Activated naive CD8-positive, alpha-beta T cell treated with anti-CD3 and anti-CD28 coated beads for 36 hours (primary cell): Measurements from ENCODE around the gene ROR1. TPM values are rescaled to one million over a fixed set of nuclear protein-coding genes. Genes with fewer than 3 reads are reported as not detected.

Experiments used
- DNase-seq: peaks from one replicate; pipeline ENCODE4 v3.0.0; 2021
- H3K27ac Mint-ChIP-seq: one replicate; pipeline ENCODE4 v1.8.0; 2022; ENCODE audit warnings: mild to moderate bottlenecking, moderate library complexity, mixed read lengths
- H3K27me3 Mint-ChIP-seq: one replicate; pipeline ENCODE4 v1.8.0; 2022; ENCODE audit warnings: mild to moderate bottlenecking, mixed read lengths
- H3K36me3 Mint-ChIP-seq: one replicate; pipeline ENCODE4 v1.8.0; 2021; ENCODE audit warnings: mild to moderate bottlenecking, mixed read lengths
- H3K4me1 Mint-ChIP-seq: one replicate; pipeline ENCODE4 v1.8.0; 2021; ENCODE audit warnings: mixed read lengths
- H3K4me3 Mint-ChIP-seq: one replicate; pipeline ENCODE4 v1.8.0; 2022; ENCODE audit warnings: mild to moderate bottlenecking, moderate library complexity, mixed read lengths
- H3K9me3 Mint-ChIP-seq: one replicate; pipeline ENCODE4 v1.8.0; 2022; ENCODE audit warnings: mixed read lengths
- total RNA-seq, 2 experiments: library from RNA; stranded (reverse); gene quantifications; one replicate each; pipeline ENCODE4 v1.2.3, GENCODE V29; 2021

Gene ROR1
- total RNA-seq, 2 experiments from 2014 or later: not detected

GRCh38 chr1:63863145-63863544 is 89.3 kb downstream of the ROR1 start:
- DNase-seq: no peak
- Mint-ChIP-seq H3K27me3 (no peaks in the 10 kb centered on the region), H3K9me3 (no peaks in the 10 kb centered on the region), H3K36me3 (no peaks in the 10 kb centered on the region), H3K4me1 (no peaks in the 10 kb centered on the region), H3K4me3 (no peak overlapping the region), H3K27ac (no peak overlapping the region)

GRCh38 chr1:63864224-63864641 is 90.4 kb downstream of the ROR1 start:
- Mint-ChIP-seq H3K36me3 (no peaks in the 10 kb centered on the region), H3K4me3 (no peak overlapping the region), H3K4me1 (no peaks in the 10 kb centered on the region), H3K27me3 (no peaks in the 10 kb centered on the region), H3K27ac (no peak overlapping the region), H3K9me3 (no peaks in the 10 kb centered on the region)
- no peak for DNase-seq

DNA sequence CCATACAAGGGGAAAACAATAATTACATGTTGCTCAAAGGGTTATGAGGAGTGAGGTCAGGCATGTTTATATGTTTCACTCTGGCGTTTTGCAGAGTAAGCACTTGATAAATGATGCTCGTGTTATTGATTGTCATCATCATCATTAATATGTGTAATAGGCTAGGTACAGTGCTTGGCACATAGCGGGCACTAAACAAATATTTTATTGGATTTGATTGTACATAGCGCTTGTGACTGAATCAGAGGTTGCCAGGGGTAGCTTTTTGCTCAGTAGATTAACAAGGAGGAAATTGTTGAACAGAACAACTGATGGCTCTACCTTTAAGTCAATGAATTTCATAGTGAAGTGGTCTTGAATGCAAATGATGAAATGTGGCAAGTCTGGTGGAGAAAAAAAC is 91.7 kb downstream of the ROR1 start:
- DNase-seq: no peak
- Mint-ChIP-seq H3K27ac (no peak overlapping the region), H3K36me3 (no peaks in the 10 kb centered on the region), H3K4me3 (no peak overlapping the region), H3K27me3 (no peaks in the 10 kb centered on the region), H3K4me1 (no peaks in the 10 kb centered on the region), H3K9me3 (no peaks in the 10 kb centered on the region)

DNA sequence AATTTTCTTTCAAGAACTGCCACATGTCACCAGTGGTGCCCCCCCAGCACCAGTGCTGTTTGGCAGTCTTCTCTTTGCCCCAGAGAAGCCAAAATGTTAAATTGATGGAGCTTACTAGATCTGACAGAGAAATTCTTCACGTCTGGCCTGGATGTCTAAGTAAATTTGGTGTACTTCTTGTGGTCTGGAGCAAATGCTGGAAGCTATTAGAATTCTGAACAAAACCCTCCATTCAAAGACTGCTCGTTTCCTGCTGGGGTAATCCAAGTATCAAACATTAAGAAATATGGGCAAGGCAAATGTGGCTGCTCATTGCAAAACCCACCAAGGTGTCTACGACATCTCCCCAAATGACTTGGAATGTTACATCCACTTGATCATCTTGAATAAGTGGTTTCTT is 92.3 kb downstream of the ROR1 start:
- no peak overlapping the region for H3K27ac Mint-ChIP-seq
- H3K27me3 Mint-ChIP-seq: no peaks in the 10 kb centered on the region
- no peak for DNase-seq

GRCh38 chr1:63867429-63868176 is 93.8 kb downstream of the ROR1 start:
- no peak overlapping the region for H3K27ac Mint-ChIP-seq
- no peak overlapping the region for H3K4me3 Mint-ChIP-seq
- no peaks in the 10 kb centered on the region for H3K36me3 Mint-ChIP-seq
- H3K9me3 Mint-ChIP-seq: no peaks in the 10 kb centered on the region
- H3K27me3 Mint-ChIP-seq: no peaks in the 10 kb centered on the region
- H3K4me1 Mint-ChIP-seq: no peaks in the 10 kb centered on the region
- DNase-seq: no peak

More for the DNA sequence above, 92.3 kb downstream of the ROR1 start:
- H3K36me3 Mint-ChIP-seq: no peaks in the 10 kb centered on the region
- H3K4me1 Mint-ChIP-seq: no peaks in the 10 kb centered on the region
- no peak overlapping the region for H3K4me3 Mint-ChIP-seq
- H3K9me3 Mint-ChIP-seq: no peaks in the 10 kb centered on the region

DNA sequence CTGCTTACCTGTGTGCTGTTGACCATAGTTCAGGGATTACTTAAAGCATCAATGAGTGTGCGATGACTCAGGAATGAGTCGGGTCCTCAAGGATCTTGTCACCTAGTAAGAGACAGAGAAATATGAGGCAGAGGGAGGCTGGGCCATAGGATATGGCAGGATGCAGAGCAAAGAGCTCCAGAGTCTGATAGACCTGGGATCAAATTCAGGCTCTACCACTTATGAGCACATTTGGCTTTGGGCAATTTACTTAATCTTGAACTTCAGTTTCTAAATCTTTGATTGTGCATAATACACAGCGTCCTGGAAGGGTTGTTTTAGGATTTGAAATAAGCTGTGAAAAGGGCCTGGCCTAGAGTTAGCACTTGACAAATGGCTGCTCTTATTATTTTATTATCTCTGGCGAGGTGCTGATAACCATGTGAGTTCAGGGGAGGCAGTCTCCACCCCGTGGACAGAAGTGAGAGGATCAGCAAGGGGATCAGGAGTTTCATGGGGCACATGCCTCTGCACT is 94.5 kb downstream of the ROR1 start:
- no peak overlapping the region for H3K4me3 Mint-ChIP-seq
- no peak for DNase-seq
- no peaks in the 10 kb centered on the region for H3K27me3 Mint-ChIP-seq
- H3K4me1 Mint-ChIP-seq: no peaks in the 10 kb centered on the region
- H3K36me3 Mint-ChIP-seq: no peaks in the 10 kb centered on the region
- no peaks in the 10 kb centered on the region for H3K9me3 Mint-ChIP-seq
- no peak overlapping the region for H3K27ac Mint-ChIP-seq

DNA sequence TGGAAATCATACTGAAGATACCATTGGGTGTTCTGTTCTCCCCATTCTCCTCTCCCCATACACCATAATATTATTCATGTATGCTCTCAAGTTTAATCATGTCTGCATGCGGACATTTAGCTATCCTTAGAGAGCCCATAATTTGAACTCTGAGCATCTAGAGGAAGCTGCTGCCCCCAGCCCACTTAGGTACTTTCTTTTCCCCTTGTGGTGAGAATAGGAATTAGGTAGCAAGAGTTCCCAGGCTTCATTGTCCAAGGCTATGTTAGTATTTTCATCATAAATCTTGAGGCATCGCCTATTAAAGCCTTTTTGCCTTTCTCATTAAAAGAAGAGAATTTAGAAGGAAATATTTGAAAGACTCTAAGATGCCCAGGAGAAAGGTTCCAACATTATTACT is 96.3 kb downstream of the ROR1 start:
- no peaks in the 10 kb centered on the region for H3K4me1 Mint-ChIP-seq
- no peak for DNase-seq
- H3K9me3 Mint-ChIP-seq: no peaks in the 10 kb centered on the region
- no peak overlapping the region for H3K27ac Mint-ChIP-seq
- H3K4me3 Mint-ChIP-seq: no peak overlapping the region
- no peaks in the 10 kb centered on the region for H3K36me3 Mint-ChIP-seq
- no peaks in the 10 kb centered on the region for H3K27me3 Mint-ChIP-seq

GRCh38 chr1:63871463-63871862 is 97.6 kb downstream of the ROR1 start:
- no peaks in the 10 kb centered on the region for H3K27me3 Mint-ChIP-seq
- no peaks in the 10 kb centered on the region for H3K4me1 Mint-ChIP-seq
- no peaks in the 10 kb centered on the region for H3K36me3 Mint-ChIP-seq
- no peak for DNase-seq
- no peaks in the 10 kb centered on the region for H3K9me3 Mint-ChIP-seq
- H3K4me3 Mint-ChIP-seq: no peak overlapping the region
- no peak overlapping the region for H3K27ac Mint-ChIP-seq

DNA sequence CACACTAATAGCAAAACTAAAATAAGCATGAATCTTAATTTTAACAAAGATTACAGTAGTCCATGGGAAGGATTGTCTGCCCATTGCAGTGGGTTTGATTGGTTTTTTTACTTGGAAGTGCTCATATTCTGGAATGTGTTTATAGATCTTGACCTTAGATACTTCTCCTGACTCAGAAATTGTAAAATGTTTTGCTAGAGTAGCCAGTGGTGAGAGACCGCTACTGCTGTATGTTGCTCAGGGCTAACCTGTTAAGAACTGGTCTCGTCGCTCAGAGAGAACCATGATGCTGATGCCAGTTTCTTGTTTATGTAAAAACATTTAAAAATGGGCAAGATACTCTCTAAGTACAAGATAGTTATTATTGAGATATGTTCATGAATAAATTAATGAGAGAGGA is 99.9 kb downstream of the ROR1 start:
- DNase-seq: no peak
- no peak overlapping the region for H3K4me3 Mint-ChIP-seq
- H3K27ac Mint-ChIP-seq: no peak overlapping the region
- no peaks in the 10 kb centered on the region for H3K27me3 Mint-ChIP-seq
- H3K9me3 Mint-ChIP-seq: no peaks in the 10 kb centered on the region
- H3K36me3 Mint-ChIP-seq: no peaks in the 10 kb centered on the region
- no peaks in the 10 kb centered on the region for H3K4me1 Mint-ChIP-seq

DNA sequence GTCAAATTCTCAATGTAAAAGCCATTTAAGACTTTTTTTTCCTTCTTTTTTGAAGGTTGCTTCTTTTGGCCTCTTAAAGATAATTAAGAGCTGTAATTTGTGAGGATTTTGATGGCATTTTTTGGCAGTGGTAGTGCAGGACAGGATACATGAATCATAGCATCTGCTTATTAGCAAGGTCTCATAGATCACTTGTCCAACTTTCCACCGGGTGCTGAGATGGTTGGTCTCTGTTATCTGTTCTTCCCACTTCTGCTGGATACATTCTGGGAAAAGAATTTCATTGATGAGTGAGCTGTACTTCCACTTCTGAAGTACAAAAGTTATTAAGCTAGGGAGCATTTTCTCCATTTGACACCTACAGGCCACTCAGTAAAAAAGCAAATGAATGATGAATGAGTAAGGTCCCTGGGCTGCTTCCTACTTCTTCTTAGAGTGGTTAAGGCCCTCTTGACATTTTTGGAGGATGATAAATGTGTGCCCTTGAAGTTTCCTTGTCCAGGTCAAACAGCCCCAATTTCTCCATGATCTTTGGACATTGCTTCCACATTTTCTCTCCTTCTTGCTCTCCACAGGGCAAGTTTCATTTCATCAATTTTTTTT is 100.6 kb downstream of the ROR1 start:
- Mint-ChIP-seq H3K27ac (no peak overlapping the region), H3K27me3 (no peaks in the 10 kb centered on the region), H3K36me3 (no peaks in the 10 kb centered on the region), H3K4me1 (no peaks in the 10 kb centered on the region), H3K9me3 (no peaks in the 10 kb centered on the region), H3K4me3 (no peak overlapping the region)
- DNase-seq: no peak

DNA sequence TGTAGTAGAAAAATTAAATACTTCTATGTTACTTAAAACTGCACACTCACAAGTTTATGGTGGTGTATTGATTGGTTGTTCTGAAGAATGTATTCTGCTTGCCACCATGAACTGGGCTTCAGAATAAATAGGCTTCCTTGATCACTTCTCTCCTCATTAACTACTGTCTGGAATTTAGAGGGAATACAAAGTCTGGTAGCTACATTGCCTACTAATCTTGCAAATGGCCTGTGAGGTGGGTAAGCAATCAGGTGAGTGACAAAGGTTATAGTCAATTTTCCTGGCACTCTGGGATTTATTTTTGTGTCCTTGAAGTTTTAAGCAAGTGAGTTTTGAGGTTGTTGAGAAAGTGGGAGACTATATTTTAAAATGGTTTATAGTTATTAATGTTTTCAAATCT is 101.8 kb downstream of the ROR1 start:
- H3K36me3 Mint-ChIP-seq: no peaks in the 10 kb centered on the region
- H3K27me3 Mint-ChIP-seq: no peaks in the 10 kb centered on the region
- no peak overlapping the region for H3K4me3 Mint-ChIP-seq
- H3K4me1 Mint-ChIP-seq: no peaks in the 10 kb centered on the region
- no peak overlapping the region for H3K27ac Mint-ChIP-seq
- H3K9me3 Mint-ChIP-seq: no peaks in the 10 kb centered on the region
- no peak for DNase-seq

GRCh38 chr1:63877021-63877767 is 103.4 kb downstream of the ROR1 start:
- no peak for DNase-seq
- no peaks in the 10 kb centered on the region for H3K4me1 Mint-ChIP-seq
- H3K9me3 Mint-ChIP-seq: no peaks in the 10 kb centered on the region
- H3K36me3 Mint-ChIP-seq: no peaks in the 10 kb centered on the region
- no peaks in the 10 kb centered on the region for H3K27me3 Mint-ChIP-seq
- no peak overlapping the region for H3K27ac Mint-ChIP-seq
- no peak overlapping the region for H3K4me3 Mint-ChIP-seq

GRCh38 chr1:63877816-63878215 is 104.0 kb downstream of the ROR1 start:
- Mint-ChIP-seq H3K4me1 (no peaks in the 10 kb centered on the region), H3K27me3 (no peaks in the 10 kb centered on the region)
- DNase-seq: no peak

DNA sequence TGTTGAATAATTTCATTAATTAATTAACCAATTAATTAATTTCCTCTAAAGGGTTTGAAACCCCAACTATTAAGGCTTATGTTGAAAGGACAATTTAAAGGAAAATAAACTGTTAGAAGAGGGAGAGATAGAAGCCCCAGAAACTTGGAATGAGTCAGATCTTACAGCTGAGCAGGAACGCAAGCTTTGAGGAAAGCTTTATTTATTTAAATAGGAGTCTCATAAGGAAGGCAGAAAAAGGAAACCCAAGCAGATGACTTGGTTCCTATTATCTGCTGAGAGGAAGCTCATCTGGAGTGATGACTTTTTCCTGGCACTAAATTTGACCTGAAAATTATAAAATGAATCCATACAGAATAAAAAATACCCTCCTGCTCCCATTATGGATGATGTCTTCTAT is 105.1 kb downstream of the ROR1 start:
- Mint-ChIP-seq H3K36me3 (no peaks in the 10 kb centered on the region), H3K27ac (no peak overlapping the region), H3K4me1 (no peaks in the 10 kb centered on the region), H3K9me3 (no peaks in the 10 kb centered on the region), H3K4me3 (no peak overlapping the region), H3K27me3 (no peaks in the 10 kb centered on the region)
- no peak for DNase-seq

More at GRCh38 chr1:63877816-63878215, 104.0 kb downstream of the ROR1 start:
- Mint-ChIP-seq H3K9me3 (no peaks in the 10 kb centered on the region), H3K27ac (no peak overlapping the region), H3K36me3 (no peaks in the 10 kb centered on the region), H3K4me3 (no peak overlapping the region)

GRCh38 chr1:63880958-63881576 is 107.2 kb downstream of the ROR1 start:
- Mint-ChIP-seq H3K27me3 (no peaks in the 10 kb centered on the region), H3K27ac (no peak overlapping the region), H3K4me3 (no peak overlapping the region), H3K4me1 (no peaks in the 10 kb centered on the region), H3K9me3 (no peaks in the 10 kb centered on the region), H3K36me3 (no peaks in the 10 kb centered on the region)
- DNase-seq: no peak
